Ovary (tissue), 9 donors: ENCODE results near the gene HIF3A. TPM values are rescaled to one million over a fixed set of nuclear protein-coding genes. Genes with fewer than 3 reads are reported as not detected.

ENCODE experiments used
- DNase-seq, 5 donors: peaks; one replicate each; pipeline ENCODE4 v3.0.0-alpha.2; 2019 to 2020
- H3K27ac ChIP-seq, 2 donors: fragments of 200-600 bp; one replicate each; pipeline versions ENCODE4 v1.5.1 to v1.8.0; 2019 to 2022
- H3K27me3 ChIP-seq: fragments of 200-600 bp; one replicate; pipeline ENCODE4 v1.8.0; 2022
- H3K36me3 ChIP-seq: fragments of 200-600 bp; sonication (generic); one replicate; pipeline ENCODE4 v1.5.1; 2019
- H3K4me1 ChIP-seq: one replicate; pipeline ENCODE4 v1.8.1; 2013; ENCODE audit warnings: mild to moderate bottlenecking, moderate library complexity; ENCODE audit not compliant: insufficient read depth
- H3K4me3 ChIP-seq: fragments of 200-600 bp; sonication (generic); one replicate; pipeline ENCODE4 v1.5.1; 2017
- H3K9me3 ChIP-seq, 2 donors: fragments of 200-600 bp in 1 of 2; sonication (generic) in 1 of 2; one replicate each; pipeline versions ENCODE4 v1.5.1 to v1.8.1; 2013 to 2019; ENCODE audit warnings: mild to moderate bottlenecking in 1 of 2, moderate library complexity in 1 of 2
- CTCF ChIP-seq, 3 donors: fragments of 450-650 bp in 2 of 3; fragments of 200-600 bp in 1 of 3; IDR thresholded peaks; one replicate each; pipeline versions ENCODE4 v1.5.1 to v1.8.0; 2016 to 2022; ENCODE audit warnings: antibody characterized with exemption in 3 of 3, mild to moderate bottlenecking in 1 of 3
- EP300 ChIP-seq: sonication (generic); formaldehyde crosslinking; IDR thresholded peaks from one replicate; pipeline ENCODE4 v1.6.1; 2017; ENCODE audit warnings: antibody characterized with exemption
- POLR2A ChIP-seq: fragments of 450-650 bp; IDR thresholded peaks from one replicate; pipeline ENCODE4 v1.6.1; 2017; ENCODE audit warnings: antibody characterized with exemption, mild to moderate bottlenecking, moderate library complexity
- WGBS, 3 donors: extraction: QIAGEN DNeasy Blood & Tissue Kit in 1 of 3; methylation state at CpG; one replicate each; pipeline versions ENCODE4 v1.1.5 to v1.1.7; 2013 to 2017; 5-methylcytosine and 5-hydroxymethylcytosine counted together
- intact Hi-C, 4 donors: fragments of 100-400 bp; cut with DNase I; formaldehyde crosslinking; loops; one replicate each; pipeline versions ENCODE4 v1.11.0 to v1.15.1; 2022 to 2023
- polyA plus RNA-seq, 2 donors: library from polyadenylated mRNA; stranded (reverse); fragments of 200-250 nt in 1 of 2; fragments of 350-450 nt in 1 of 2; fragmentation: Illumina TruSeq in 1 of 2; extraction: RNeasy Lipid Tissue Mini Kit (QIAGEN cat#74804) in 1 of 2; gene quantifications; one replicate each; pipeline ENCODE4 v1.2.3, GENCODE V29; 2013 to 2014
- total RNA-seq, 7 donors: library from RNA; depleted of rRNA in 2 of 7; stranded (reverse); fragments of >200 nt in 2 of 7; fragmentation: NEBNext Ultra II Directional in 3 of 7; extraction: Animal tissue kit (Norgen Biotek cat#: 25700) in 3 of 7; gene quantifications; one replicate each; pipeline versions ENCODE4 v1.1.0 to v1.2.4, GENCODE V29; 2016 to 2023
- donor health status: DM: no; HTN: no; CAD: no; lungs with moderate emphysema.
- donor health status: DM: no; HTN: no; CAD: no.
- donor health status: Bipolar disorder and iron deficiency.
- donor health status: DM: yes; HTN: yes; CAD: no.
- donor health status: DM: no; HTN: no; CAD: no.
- donor health status: DM: yes; HTN: yes; CAD: no.

Gene HIF3A
- total and polyA plus RNA-seq, 9 donors: 10.8 to 82.2 (median 40.9) TPM

GRCh38 chr19:46357846-46358583 is 61.2 kb downstream of the HIF3A start:
- H3K9me3 ChIP-seq: no peaks in the 10 kb centered on the region
- TF ChIP-seq CTCF (IDR thresholded peaks at IDR 0.05): no peak
- no peak overlapping the region for H3K27ac ChIP-seq
- H3K4me1 ChIP-seq: no peaks in the 10 kb centered on the region
- WGBS, 3 donors: 77 to 81% (median 81%) methylated on average over 7 of the region's 7 CpGs
- H3K36me3 ChIP-seq: no peaks in the 10 kb centered on the region
- intact Hi-C loops: loop anchor here in 2 of 4 donors (10.0 kb wide), 2 partner anchors 63 to 73 kb away; partner anchors contain the start of gene HIF3A (in 1 of the 2)
- H3K27me3 ChIP-seq: no peaks in the 10 kb centered on the region
- H3K4me3 ChIP-seq: no peak overlapping the region
- no peak for DNase-seq

GRCh38 chr19:46361915-46362314 is 65.1 kb downstream of the HIF3A start:
- no peak for DNase-seq
- WGBS, 3 donors: 52 to 61% (median 57%) methylated on average over 2 of the region's 2 CpGs

GRCh38 chr19:46364359-46364758 is 67.5 kb downstream of the HIF3A start:
- DNase-seq: no peak
- TF ChIP-seq POLR2A (no peak), CTCF (IDR thresholded peaks at IDR 0.05) (no peak), EP300 (no peak)
- Histone ChIP-seq H3K36me3 (no peaks in the 10 kb centered on the region), H3K27ac (no peak overlapping the region), H3K4me1 (no peaks in the 10 kb centered on the region), H3K4me3 (no peak overlapping the region), H3K27me3 (no peaks in the 10 kb centered on the region), H3K9me3 (no peaks in the 10 kb centered on the region)
- WGBS, 3 donors: 78 to 88% (median 81%) methylated on average over 2 of the region's 2 CpGs
- intact Hi-C loops: no loop called here

More at GRCh38 chr19:46361915-46362314, 65.1 kb downstream of the HIF3A start:
- Histone ChIP-seq H3K27ac (no peak overlapping the region), H3K9me3 (no peaks in the 10 kb centered on the region), H3K27me3 (no peaks in the 10 kb centered on the region), H3K4me1 (no peaks in the 10 kb centered on the region), H3K36me3 (no peaks in the 10 kb centered on the region), H3K4me3 (no peak overlapping the region)
- intact Hi-C loops: no loop called here
- TF ChIP-seq EP300: no peak

GRCh38 chr19:46365561-46365960 is 68.7 kb downstream of the HIF3A start:
- no peak for DNase-seq
- Histone ChIP-seq H3K27ac (no peak overlapping the region), H3K27me3 (no peaks in the 10 kb centered on the region), H3K36me3 (no peaks in the 10 kb centered on the region), H3K4me3 (no peak overlapping the region), H3K9me3 (no peaks in the 10 kb centered on the region), H3K4me1 (no peaks in the 10 kb centered on the region)
- TF ChIP-seq EP300 (no peak), POLR2A (no peak), CTCF (IDR thresholded peaks at IDR 0.05) (no peak)
- intact Hi-C loops: no loop called here
- 84 to 94% (median 89%) methylated on average over 4 of the region's 4 CpGs for WGBS, 3 donors

- no peaks in the 10 kb centered on the region for H3K36me3 ChIP-seq
- 89 to 90% (median 90%) methylated on average over 9 of the region's 9 CpGs for WGBS, 3 donors
These were observed 69.9 kb downstream of the HIF3A start for GRCh38 chr19:46366620-46367292.

More at GRCh38 chr19:46366620-46367292, 69.9 kb downstream of the HIF3A start:
- TF ChIP-seq EP300 (no peak), POLR2A (no peak), CTCF (IDR thresholded peaks at IDR 0.05) (no peak)
- H3K27ac ChIP-seq: no peak overlapping the region
- no peak for DNase-seq
- H3K27me3 ChIP-seq: no peaks in the 10 kb centered on the region
- intact Hi-C loops: no loop called here
- no peaks in the 10 kb centered on the region for H3K4me1 ChIP-seq
- no peak overlapping the region for H3K4me3 ChIP-seq
- H3K9me3 ChIP-seq: no peaks in the 10 kb centered on the region
